GM21526 (cell line): Measurements from ENCODE around the gene SELPLG.

Source experiments
- ATAC-seq: cut with Tn5 transposase; IDR thresholded peaks from one replicate; pipeline ENCODE4 v1.9.1; 2021; ENCODE audit warnings: moderate library complexity; ENCODE audit not compliant: unreplicated experiment, low FRiP score

The SELPLG gene

GRCh38 chr12:108605690-108606406, 27.8 kb downstream of the SELPLG start:
- no peak for ATAC-seq

GRCh38 chr12:108605000-108605689, 28.5 kb downstream of the SELPLG start:
- ATAC-seq, result no peak

GRCh38 chr12:108604208-108604941, 29.3 kb downstream of the SELPLG start:
- no peak for ATAC-seq

- no peak for ATAC-seq
Measured at GRCh38 chr12:108603743-108604142, 30.0 kb downstream of the SELPLG start.

GRCh38 chr12:108602976-108603704, 30.6 kb downstream of the SELPLG start:
- no peak for ATAC-seq

- ATAC-seq, result no peak
Measured at GRCh38 chr12:108602209-108602705, 31.4 kb downstream of the SELPLG start.

- no peak for ATAC-seq
Measured at GRCh38 chr12:108600702-108601007, 33.0 kb downstream of the SELPLG start.

- no peak for ATAC-seq
Measured at GRCh38 chr12:108599948-108600701, 33.6 kb downstream of the SELPLG start.

- no peak for ATAC-seq
Measured at GRCh38 chr12:108599541-108599940, 34.2 kb downstream of the SELPLG start.

GRCh38 chr12:108598553-108599250, 35.0 kb downstream of the SELPLG start:
- ATAC-seq, result no peak

GRCh38 chr12:108597559-108598471, 35.9 kb downstream of the SELPLG start, which contains the start of gene TMEM119:
Gene TMEM119 (minus strand): TSS chr12:108598084. CDS start chr12:108592383, 5,701 bp downstream.
- ATAC-seq, result no peak

GRCh38 chr12:108596854-108597558, 36.7 kb downstream of the SELPLG start:
- ATAC-seq, result no peak

GRCh38 chr12:108595711-108596647, 37.7 kb downstream of the SELPLG start:
- no peak for ATAC-seq

GRCh38 chr12:108594960-108595710, 38.6 kb downstream of the SELPLG start:
- no peak for ATAC-seq

GRCh38 chr12:108594323-108594903, 39.3 kb downstream of the SELPLG start:
- no peak for ATAC-seq
